Cardiac muscle cell (in vitro differentiated cells and primary cell): ENCODE measurements around the gene MMP17. TPM values are rescaled to one million over a fixed set of nuclear protein-coding genes. Genes with fewer than 3 reads are reported as not detected.

ENCODE experiments used
- DNase-seq, 2 donors: peaks; one replicate each; pipeline versions ENCODE4 v3.0.0 to v3.0.0-alpha.2; 2010 to 2017; ENCODE audit warnings: low read depth in 1 of 2, low spot score in 1 of 2
- H3K27ac ChIP-seq: fragments of 200-600 bp; sonication (generic); 2 replicates; pipeline ENCODE4 v1.5.1; 2016
- H3K27me3 ChIP-seq: fragments of 200-600 bp; sonication (generic); 2 replicates; pipeline ENCODE4 v1.6.0; 2016; ENCODE audit warnings: control low read depth
- H3K36me3 ChIP-seq: fragments of 200-600 bp; sonication (generic); 2 replicates; pipeline ENCODE4 v1.5.1; 2016; ENCODE audit warnings: control low read depth
- H3K4me1 ChIP-seq: fragments of 200-600 bp; sonication (generic); 2 replicates; pipeline ENCODE4 v1.8.1; 2017; ENCODE audit warnings: low read depth, mild to moderate bottlenecking, mixed run types
- H3K4me3 ChIP-seq: fragments of 200-600 bp; sonication (generic); 2 replicates; pipeline ENCODE4 v1.5.1; 2016; ENCODE audit warnings: mild to moderate bottlenecking
- H3K9me3 ChIP-seq: fragments of 200-600 bp; sonication (generic); 2 replicates; pipeline ENCODE4 v1.5.1; 2017; ENCODE audit warnings: low read depth, mild to moderate bottlenecking, control low read depth
- polyA plus RNA-seq: library from polyadenylated mRNA; unstranded; fragments of >200 nt; fragmentation: Nextera tagmentation; extraction: Ambion mirVana; gene quantifications from 2 replicates; pipeline ENCODE4 v1.2.1, GENCODE V29; 2016
- total RNA-seq: library from RNA; depleted of rRNA; stranded (reverse); fragments of >200 nt; gene quantifications from 2 replicates; pipeline ENCODE4 v1.2.3, GENCODE V29; 2016
- TF ChIP-seq, protein P1 (sequence below): IDR thresholded peaks from 2 replicates; pipeline ENCODE4 v1.5.1; 2012; ENCODE audit warnings: low read depth, mild to moderate bottlenecking, low read length

MMP17 gene
- total and polyA plus RNA-seq, 2 experiments from 2014 or later, result 0.71 TPM; not detected in 1

DNA sequence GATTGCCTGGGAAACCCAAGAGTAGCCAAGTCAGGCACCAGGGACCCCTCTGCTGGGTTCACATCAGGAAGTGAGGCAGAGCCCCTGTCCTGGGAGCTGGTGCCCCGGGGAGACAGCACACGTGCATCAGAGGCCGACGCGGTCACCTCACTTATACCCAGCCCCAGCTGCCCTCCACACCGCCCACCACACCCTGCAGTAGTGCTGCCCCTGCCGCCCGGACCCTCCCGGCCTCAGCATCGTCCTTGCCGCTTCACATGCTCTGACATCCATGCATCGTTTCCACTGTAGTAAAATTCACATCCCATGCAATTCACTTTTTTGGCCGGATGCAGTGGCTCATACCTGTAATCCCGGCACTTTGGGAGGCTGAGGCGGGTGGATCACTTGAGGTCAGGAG is 14.0 kb downstream of the MMP17 start:
- TF ChIP-seq, protein P1, sequence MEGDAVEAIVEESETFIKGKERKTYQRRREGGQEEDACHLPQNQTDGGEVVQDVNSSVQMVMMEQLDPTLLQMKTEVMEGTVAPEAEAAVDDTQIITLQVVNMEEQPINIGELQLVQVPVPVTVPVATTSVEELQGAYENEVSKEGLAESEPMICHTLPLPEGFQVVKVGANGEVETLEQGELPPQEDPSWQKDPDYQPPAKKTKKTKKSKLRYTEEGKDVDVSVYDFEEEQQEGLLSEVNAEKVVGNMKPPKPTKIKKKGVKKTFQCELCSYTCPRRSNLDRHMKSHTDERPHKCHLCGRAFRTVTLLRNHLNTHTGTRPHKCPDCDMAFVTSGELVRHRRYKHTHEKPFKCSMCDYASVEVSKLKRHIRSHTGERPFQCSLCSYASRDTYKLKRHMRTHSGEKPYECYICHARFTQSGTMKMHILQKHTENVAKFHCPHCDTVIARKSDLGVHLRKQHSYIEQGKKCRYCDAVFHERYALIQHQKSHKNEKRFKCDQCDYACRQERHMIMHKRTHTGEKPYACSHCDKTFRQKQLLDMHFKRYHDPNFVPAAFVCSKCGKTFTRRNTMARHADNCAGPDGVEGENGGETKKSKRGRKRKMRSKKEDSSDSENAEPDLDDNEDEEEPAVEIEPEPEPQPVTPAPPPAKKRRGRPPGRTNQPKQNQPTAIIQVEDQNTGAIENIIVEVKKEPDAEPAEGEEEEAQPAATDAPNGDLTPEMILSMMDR, result no peak
- Histone ChIP-seq H3K27me3 (no peaks in the 10 kb centered on the region), H3K36me3 (no peaks in the 10 kb centered on the region), H3K9me3 (no peaks in the 10 kb centered on the region), H3K4me3 (no peak overlapping the region), H3K4me1 (no peaks in the 10 kb centered on the region), H3K27ac (no peak overlapping the region)
- no peak for DNase-seq

DNA sequence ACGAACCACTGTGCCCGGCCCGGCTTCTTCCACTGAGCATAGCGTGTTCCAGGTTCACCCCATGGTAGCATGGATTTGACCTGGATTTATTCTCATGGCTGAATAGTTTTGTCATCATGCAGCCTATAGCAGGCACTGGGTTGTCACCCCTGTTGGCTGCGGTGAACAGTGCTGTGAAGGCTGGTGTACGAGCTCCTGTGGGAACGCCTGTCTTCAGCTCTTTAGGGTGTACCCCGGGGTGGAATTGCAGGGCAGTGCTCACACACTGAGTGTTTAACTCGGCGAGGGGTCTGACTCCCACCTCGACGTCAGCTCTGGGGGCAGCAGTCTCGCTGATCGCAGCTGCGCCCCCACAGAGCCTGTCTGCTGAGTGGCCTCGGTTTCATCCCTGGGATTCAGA is 15.3 kb downstream of the MMP17 start:
- H3K4me1 ChIP-seq, result no peaks in the 10 kb centered on the region
- no peaks in the 10 kb centered on the region for H3K27me3 ChIP-seq
- H3K9me3 ChIP-seq, result no peaks in the 10 kb centered on the region
- TF ChIP-seq, protein P1, result no peak
- H3K36me3 ChIP-seq, result no peaks in the 10 kb centered on the region
- no peak overlapping the region for H3K4me3 ChIP-seq
- no peak overlapping the region for H3K27ac ChIP-seq
- no peak for DNase-seq

DNA sequence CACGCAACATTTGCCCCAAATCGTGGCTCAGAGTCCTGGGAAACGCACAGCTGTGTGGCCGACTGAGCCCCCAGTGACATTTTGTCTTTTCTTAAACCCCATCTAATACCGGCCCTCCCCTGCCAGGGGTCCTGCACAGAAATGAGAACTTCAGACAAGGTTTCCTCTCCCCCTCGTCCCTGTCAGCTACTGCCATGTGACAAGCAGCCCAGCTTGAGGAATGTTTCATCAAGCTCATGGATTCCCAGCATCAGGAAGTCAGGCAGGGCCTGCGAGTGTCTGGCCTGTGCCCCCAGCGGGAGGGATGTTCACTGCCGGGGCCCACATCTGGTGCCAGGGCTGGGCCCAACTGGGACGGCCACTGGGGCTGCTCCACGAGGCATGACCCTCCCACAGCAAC is 15.9 kb downstream of the MMP17 start:
- TF ChIP-seq, protein P1, result no peak
- DNase-seq, result no peak
- Histone ChIP-seq H3K27me3 (no peaks in the 10 kb centered on the region), H3K27ac (no peak overlapping the region), H3K9me3 (no peaks in the 10 kb centered on the region), H3K4me1 (no peaks in the 10 kb centered on the region), H3K36me3 (no peaks in the 10 kb centered on the region), H3K4me3 (no peak overlapping the region)

DNA sequence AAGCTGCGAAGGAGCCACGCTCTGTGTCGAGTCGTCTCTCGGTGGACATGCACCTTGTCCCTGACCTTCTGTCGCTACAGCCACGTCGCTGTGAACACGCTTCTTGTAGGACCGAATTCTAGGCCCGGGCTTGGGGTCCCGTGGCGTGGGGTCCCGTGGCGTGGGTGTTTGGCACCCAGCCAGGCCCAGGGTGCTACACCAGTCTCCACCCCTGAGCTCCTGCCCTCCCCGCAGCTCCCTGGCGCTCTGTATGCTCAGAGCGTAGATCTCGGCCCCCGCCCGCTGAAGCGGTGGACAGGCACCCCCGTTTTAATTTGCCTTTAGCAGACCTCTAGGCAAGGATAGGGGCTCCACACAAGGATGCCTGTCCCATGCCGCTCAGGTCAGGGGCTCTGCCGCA is 16.5 kb downstream of the MMP17 start:
- Histone ChIP-seq H3K9me3 (no peaks in the 10 kb centered on the region), H3K36me3 (no peaks in the 10 kb centered on the region), H3K27me3 (no peaks in the 10 kb centered on the region), H3K27ac (no peak overlapping the region), H3K4me3 (no peak overlapping the region), H3K4me1 (no peaks in the 10 kb centered on the region)
- DNase-seq, result no peak
- TF ChIP-seq, protein P1, result no peak

DNA sequence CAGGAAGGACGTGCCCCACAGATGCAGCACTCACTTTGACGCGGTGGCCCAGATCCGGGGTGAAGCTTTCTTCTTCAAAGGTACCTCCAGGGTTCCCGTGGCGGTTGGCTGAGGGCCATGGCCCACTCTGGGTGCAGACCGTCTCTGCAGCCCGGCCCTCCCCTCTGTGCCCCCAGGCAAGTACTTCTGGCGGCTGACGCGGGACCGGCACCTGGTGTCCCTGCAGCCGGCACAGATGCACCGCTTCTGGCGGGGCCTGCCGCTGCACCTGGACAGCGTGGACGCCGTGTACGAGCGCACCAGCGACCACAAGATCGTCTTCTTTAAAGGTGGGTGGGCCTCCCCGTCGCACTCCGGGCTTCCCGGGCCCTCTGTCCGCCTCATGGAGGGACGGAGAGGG is 16.9 kb downstream of the MMP17 start:
- H3K36me3 ChIP-seq, result no peaks in the 10 kb centered on the region
- TF ChIP-seq, protein P1, result no peak
- no peaks in the 10 kb centered on the region for H3K9me3 ChIP-seq
- H3K4me1 ChIP-seq, result no peaks in the 10 kb centered on the region
- DNase-seq, result no peak
- no peaks in the 10 kb centered on the region for H3K27me3 ChIP-seq
- H3K27ac ChIP-seq, result no peak overlapping the region
- H3K4me3 ChIP-seq, result no peak overlapping the region

DNA sequence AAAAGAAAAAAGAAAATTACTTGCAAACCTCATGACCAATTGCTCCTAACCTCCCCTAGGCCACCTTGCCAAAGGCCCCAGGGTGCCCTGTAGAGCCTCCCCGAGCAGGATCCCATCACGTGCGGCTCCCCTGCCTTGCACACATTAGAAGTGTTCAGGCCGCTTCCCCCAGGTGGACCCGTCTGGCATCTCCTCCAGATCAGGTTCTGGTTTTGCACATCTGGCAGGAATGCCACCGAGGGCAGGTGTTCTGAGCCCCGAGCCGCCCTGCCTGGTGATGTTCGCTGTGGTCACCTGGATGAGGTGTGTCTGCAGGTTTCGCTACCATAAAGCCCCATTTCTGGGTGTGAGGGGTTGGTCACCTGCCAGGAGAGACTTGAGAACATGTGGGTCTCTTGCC is 19.3 kb downstream of the MMP17 start:
- Histone ChIP-seq H3K4me3 (no peak overlapping the region), H3K9me3 (no peaks in the 10 kb centered on the region), H3K27me3 (no peaks in the 10 kb centered on the region), H3K36me3 (no peaks in the 10 kb centered on the region), H3K4me1 (no peaks in the 10 kb centered on the region), H3K27ac (no peak overlapping the region)
- no peak for DNase-seq
- TF ChIP-seq, protein P1, result no peak
